GM23338 (cell line): ENCODE measurements around the gene NOX5. TPM values are rescaled to one million over a fixed set of nuclear protein-coding genes. Genes with fewer than 3 reads are reported as not detected.
A peak's percentile ranks its signal among the peaks of the same experiment; 100 is the strongest.

Source experiments
- ATAC-seq: fragments of 200-7000 bp; cut with Tn5 transposase; 3 replicates; pipeline ENCODE4 v1.9.1; 2020
- DNase-seq: peaks from one replicate; pipeline ENCODE4 v3.0.0-alpha.2; 2015; ENCODE audit warnings: low spot score
- H2AFZ ChIP-seq: fragments of 200-600 bp; sonication (generic); 2 replicates; pipeline ENCODE4 v1.8.0; 2016; ENCODE audit warnings: antibody characterized with exemption, mild to moderate bottlenecking, moderate library complexity
- H3F3A ChIP-seq: fragments of 200-600 bp; sonication (generic); replicated peaks from 2 replicates; pipeline ENCODE4 v1.8.0; 2017; ENCODE audit warnings: antibody characterized with exemption, mixed run types, low read depth
- H3K27ac ChIP-seq: fragments of 200-600 bp; sonication (generic); 2 replicates; pipeline ENCODE4 v1.6.1; 2016; ENCODE audit warnings: low read depth
- H3K27me3 ChIP-seq: fragments of 200-600 bp; sonication (generic); 2 replicates; pipeline ENCODE4 v1.8.0; 2016; ENCODE audit warnings: mild to moderate bottlenecking, mixed run types, moderate library complexity; ENCODE audit not compliant: insufficient read depth
- H3K36me3 ChIP-seq: fragments of 200-600 bp; sonication (generic); 2 replicates; pipeline ENCODE4 v1.8.0; 2016; ENCODE audit warnings: mild to moderate bottlenecking; ENCODE audit not compliant: insufficient read depth
- H3K4me1 ChIP-seq: fragments of 200-600 bp; sonication (generic); 2 replicates; pipeline ENCODE4 v1.8.0; 2016; ENCODE audit warnings: mild to moderate bottlenecking, moderate library complexity; ENCODE audit not compliant: insufficient read depth
- H3K4me2 ChIP-seq: fragments of 200-600 bp; sonication (generic); 2 replicates; pipeline ENCODE4 v1.7.1; 2017; ENCODE audit warnings: mixed run types
- H3K4me3 ChIP-seq: fragments of 200-600 bp; sonication (generic); 2 replicates; pipeline ENCODE4 v1.6.1; 2016; ENCODE audit warnings: mixed run types
- H3K79me2 ChIP-seq: fragments of 200-600 bp; sonication (generic); replicated peaks from 2 replicates; pipeline ENCODE4 v1.8.0; 2017; ENCODE audit warnings: mild to moderate bottlenecking; ENCODE audit not compliant: insufficient read depth
- H3K9me2 ChIP-seq: fragments of 200-600 bp; sonication (generic); 2 replicates; pipeline ENCODE4 v1.8.0; 2017; ENCODE audit not compliant: insufficient read depth
- H4K20me1 ChIP-seq: fragments of 200-600 bp; sonication (generic); replicated peaks from 2 replicates; pipeline ENCODE4 v1.8.0; 2017; ENCODE audit warnings: mild to moderate bottlenecking; ENCODE audit not compliant: insufficient read depth
- H3K27ac Mint-ChIP-seq: 2 replicates; pipeline ENCODE4 v1.8.0; 2020; ENCODE audit warnings: inconsistent platforms, mild to moderate bottlenecking, moderate library complexity, mixed read lengths
- H3K27me3 Mint-ChIP-seq: 3 replicates; pipeline ENCODE4 v1.8.0; 2022; ENCODE audit warnings: low read depth, mild to moderate bottlenecking, moderate library complexity, mixed read lengths, inconsistent platforms; ENCODE audit not compliant: insufficient read depth, poor library complexity
- H3K36me3 Mint-ChIP-seq: 3 replicates; pipeline ENCODE4 v1.8.0; 2021; ENCODE audit warnings: low read depth, mild to moderate bottlenecking, inconsistent platforms, moderate library complexity, mixed read lengths
- H3K4me1 Mint-ChIP-seq: 3 replicates; pipeline ENCODE4 v1.8.0; 2020; ENCODE audit warnings: mild to moderate bottlenecking, inconsistent platforms, mixed read lengths
- H3K4me3 Mint-ChIP-seq: 3 replicates; pipeline ENCODE4 v1.8.0; 2021; ENCODE audit warnings: moderate library complexity, mild to moderate bottlenecking, inconsistent platforms, mixed read lengths
- H3K9me3 Mint-ChIP-seq: 3 replicates; pipeline ENCODE4 v1.8.0; 2020; ENCODE audit warnings: moderate library complexity, mild to moderate bottlenecking, inconsistent platforms, mixed read lengths
- CREB1 ChIP-seq: fragments of 250-450 bp; sonication (Bioruptor Pico); IDR thresholded peaks from 2 replicates; pipeline ENCODE4 v1.5.0; 2020; ENCODE audit warnings: low read depth, mild to moderate bottlenecking, moderate library complexity
- CTCF ChIP-seq, 2 experiments: fragments of 200-600 bp in 1 of 2; sonication (generic) in 1 of 2; conservative IDR thresholded peaks; 2 replicates each; pipeline versions ENCODE4 v1.5.1 to v1.6.1; 2016 to 2017; ENCODE audit warnings: antibody characterized with exemption in 2 of 2, low read depth in 2 of 2, mild to moderate bottlenecking in 2 of 2, moderate library complexity in 1 of 2
- EZH2 ChIP-seq: fragments of 200-600 bp; sonication (generic); IDR thresholded peaks from one replicate; pipeline ENCODE4 v1.8.0; 2017; ENCODE audit warnings: antibody characterized with exemption, mild to moderate bottlenecking, low read depth; ENCODE audit not compliant: unreplicated experiment
- EZH2phosphoT487 ChIP-seq: fragments of 200-600 bp; sonication (generic); IDR thresholded peaks from one replicate; pipeline ENCODE4 v1.8.1; 2018; ENCODE audit warnings: antibody characterized with exemption; ENCODE audit not compliant: unreplicated experiment
- JUNB ChIP-seq: IDR thresholded peaks from one replicate; pipeline ENCODE4 v1.6.1; 2016; ENCODE audit warnings: antibody characterized with exemption; ENCODE audit not compliant: unreplicated experiment
- REST ChIP-seq: IDR thresholded peaks from one replicate; pipeline ENCODE4 v1.6.1; 2018; ENCODE audit warnings: antibody characterized with exemption; ENCODE audit not compliant: unreplicated experiment
- ZNF114 ChIP-seq: fragments of 250-450 bp; sonication (Bioruptor Pico); IDR thresholded peaks from 2 replicates; pipeline ENCODE4 v1.5.0; 2020; ENCODE audit warnings: mild to moderate bottlenecking, moderate library complexity
- polyA plus RNA-seq: library from polyadenylated mRNA; unstranded; fragments of >200 nt; fragmentation: Nextera tagmentation; extraction: Ambion mirVana; gene quantifications from 2 replicates; pipeline ENCODE4 v1.2.1, GENCODE V29; 2016
- total RNA-seq: library from RNA; depleted of rRNA; stranded (reverse); fragments of >200 nt; shearing (Covaris generic); gene quantifications from 2 replicates; pipeline ENCODE4 v1.2.3, GENCODE V29; 2014
- TF ChIP-seq, protein P1 (sequence below): IDR thresholded peaks from 2 replicates; pipeline ENCODE4 v1.6.1; 2016; ENCODE audit warnings: antibody characterized with exemption

NOX5 gene
- total and polyA plus RNA-seq, 2 experiments from 2014 or later = 0.03 TPM; not detected in 1

DNA sequence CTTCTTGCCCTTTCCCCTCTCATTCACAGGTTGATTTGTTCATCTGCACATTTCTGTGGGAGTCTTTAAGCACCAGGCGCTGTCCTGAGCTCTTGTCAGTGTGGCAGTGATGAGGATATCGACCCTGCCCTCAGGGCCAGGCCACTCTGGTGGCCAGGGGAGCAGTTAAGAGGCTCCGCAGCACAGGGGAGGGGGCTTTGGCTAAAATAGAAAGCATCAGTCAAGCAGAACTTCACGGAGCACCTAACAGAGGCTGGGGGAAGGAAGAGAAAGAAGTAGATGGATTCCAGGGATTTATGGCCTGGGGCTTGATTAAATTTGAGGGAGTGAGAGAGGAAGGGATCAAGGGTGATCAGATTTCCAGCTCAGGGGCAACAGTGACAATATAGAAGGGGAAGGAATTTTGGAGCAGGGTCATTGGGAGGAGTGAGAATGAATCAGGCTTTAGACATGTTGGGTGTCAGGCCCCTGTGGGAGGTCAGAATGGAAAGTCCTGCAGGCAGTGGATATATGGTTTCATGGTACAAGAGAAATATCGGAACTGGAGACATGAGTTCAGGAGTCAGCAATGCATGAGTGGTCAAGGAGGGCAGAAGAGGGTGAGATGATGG, 73.0 kb downstream of the NOX5 start:
- peak overlapping the region; percentile 72; the same call in 1 of the 2 replicates for H2AFZ ChIP-seq
- no peaks in the 10 kb centered on the region for H4K20me1 ChIP-seq
- H3K9me2 ChIP-seq = no peaks in the 10 kb centered on the region
- H3K27ac Mint-ChIP-seq = peak overlapping the region; percentile 31
- peaks cover 77% of the 10 kb centered on the region for H3K4me1 ChIP-seq
- H3K27me3 ChIP-seq = peaks cover 10% of the 10 kb centered on the region
- no peaks in the 10 kb centered on the region for H3K79me2 ChIP-seq
- no peaks in the 10 kb centered on the region; the same call in 2 of the 3 replicates for H3K36me3 Mint-ChIP-seq
- no peaks in the 10 kb centered on the region for H3K9me3 Mint-ChIP-seq
- H3K27me3 Mint-ChIP-seq = peaks cover 20% of the 10 kb centered on the region
- no peak overlapping the region for H3K27ac ChIP-seq
- DNase-seq (no peak), ATAC-seq (no peak; the same call in 2 of the 3 replicates)
- H3K4me2 ChIP-seq = peak overlapping the region; percentile 77
- peaks cover 37% of the 10 kb centered on the region for H3F3A ChIP-seq
- no peak for TF ChIP-seq JUNB
- TF ChIP-seq EZH2 = no peak
- no peak for TF ChIP-seq REST
- no peak for TF ChIP-seq EZH2phosphoT487
- TF ChIP-seq, protein P1, sequence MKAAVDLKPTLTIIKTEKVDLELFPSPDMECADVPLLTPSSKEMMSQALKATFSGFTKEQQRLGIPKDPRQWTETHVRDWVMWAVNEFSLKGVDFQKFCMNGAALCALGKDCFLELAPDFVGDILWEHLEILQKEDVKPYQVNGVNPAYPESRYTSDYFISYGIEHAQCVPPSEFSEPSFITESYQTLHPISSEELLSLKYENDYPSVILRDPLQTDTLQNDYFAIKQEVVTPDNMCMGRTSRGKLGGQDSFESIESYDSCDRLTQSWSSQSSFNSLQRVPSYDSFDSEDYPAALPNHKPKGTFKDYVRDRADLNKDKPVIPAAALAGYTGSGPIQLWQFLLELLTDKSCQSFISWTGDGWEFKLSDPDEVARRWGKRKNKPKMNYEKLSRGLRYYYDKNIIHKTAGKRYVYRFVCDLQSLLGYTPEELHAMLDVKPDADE = no peak
- no peak for TF ChIP-seq CTCF (conservative IDR thresholded peaks at IDR 0.05; ENCODE audit: low read depth in 2 of 2)
- no peak for TF ChIP-seq CREB1 (CRISPR knock-in tag)
- TF ChIP-seq ZNF114 (CRISPR knock-in tag) = no peak
- peak overlapping the region; percentile 0; the same call in 1 of the 3 replicates for H3K4me3 Mint-ChIP-seq
- no peaks in the 10 kb centered on the region for H3K36me3 ChIP-seq
- peak overlapping the region; percentile 42 for H3K4me3 ChIP-seq
- peaks cover 85% of the 10 kb centered on the region for H3K4me1 Mint-ChIP-seq
